Neural progenitor cell (in vitro differentiated cells): ENCODE results near the gene MYH9. TPM values are rescaled to one million over a fixed set of nuclear protein-coding genes. Genes with fewer than 3 reads are reported as not detected.

ENCODE experiments used
- DNase-seq: peaks from one replicate; pipeline ENCODE4 v3.0.0-alpha.2; 2016; ENCODE audit warnings: low spot score
- H2AFZ ChIP-seq: fragments of 200-600 bp; sonication (generic); replicated peaks from 2 replicates; pipeline ENCODE4 v1.6.1; 2016; ENCODE audit warnings: antibody characterized with exemption
- H3F3A ChIP-seq: fragments of 200-600 bp; sonication (generic); 2 replicates; pipeline ENCODE4 v1.6.1; 2016; ENCODE audit warnings: antibody characterized with exemption, low read depth
- H3K27ac ChIP-seq: fragments of 200-600 bp; sonication (generic); 2 replicates; pipeline ENCODE4 v1.5.1; 2016; ENCODE audit warnings: mild to moderate bottlenecking
- H3K27me3 ChIP-seq: fragments of 200-600 bp; sonication (generic); 2 replicates; pipeline ENCODE4 v1.6.1; 2016; ENCODE audit warnings: mild to moderate bottlenecking, moderate library complexity
- H3K36me3 ChIP-seq: fragments of 200-600 bp; sonication (generic); 2 replicates; pipeline ENCODE4 v1.5.1; 2016
- H3K4me1 ChIP-seq: fragments of 200-600 bp; sonication (generic); 2 replicates; pipeline ENCODE4 v1.6.1; 2016; ENCODE audit warnings: mixed run types
- H3K4me2 ChIP-seq: fragments of 200-600 bp; sonication (generic); 2 replicates; pipeline ENCODE4 v1.6.1; 2016
- H3K4me3 ChIP-seq: fragments of 200-600 bp; sonication (generic); 2 replicates; pipeline ENCODE4 v1.5.1; 2016
- H3K79me2 ChIP-seq: fragments of 200-600 bp; sonication (generic); 2 replicates; pipeline ENCODE4 v1.6.1; 2016; ENCODE audit warnings: low read depth
- H3K9ac ChIP-seq: fragments of 200-600 bp; sonication (generic); 2 replicates; pipeline ENCODE4 v1.6.1; 2016
- H3K9me3 ChIP-seq: fragments of 200-600 bp; sonication (generic); 2 replicates; pipeline ENCODE4 v1.5.1; 2016; ENCODE audit warnings: low read depth
- H4K20me1 ChIP-seq: fragments of 200-600 bp; sonication (generic); 2 replicates; pipeline ENCODE4 v1.6.1; 2016; ENCODE audit warnings: low read depth
- H3K27ac Mint-ChIP-seq: 3 replicates; pipeline ENCODE4 v1.8.0; 2021; ENCODE audit warnings: mixed read lengths
- H3K27me3 Mint-ChIP-seq: 2 replicates; pipeline ENCODE4 v1.8.0; 2022; ENCODE audit warnings: low read depth, mild to moderate bottlenecking, inconsistent platforms, moderate library complexity, mixed read lengths; ENCODE audit not compliant: insufficient read depth
- H3K36me3 Mint-ChIP-seq: 3 replicates; pipeline ENCODE4 v1.8.0; 2021; ENCODE audit warnings: mixed read lengths
- H3K4me1 Mint-ChIP-seq: 3 replicates; pipeline ENCODE4 v1.8.0; 2021; ENCODE audit warnings: mixed read lengths
- H3K4me3 Mint-ChIP-seq: 3 replicates; pipeline ENCODE4 v1.8.0; 2021; ENCODE audit warnings: mild to moderate bottlenecking, moderate library complexity, mixed read lengths
- H3K9me3 Mint-ChIP-seq: 3 replicates; pipeline ENCODE4 v1.8.0; 2020; ENCODE audit warnings: mixed read lengths
- EZH2 ChIP-seq: fragments of 200-600 bp; sonication (generic); IDR thresholded peaks from 2 replicates; pipeline ENCODE4 v1.6.1; 2017; ENCODE audit warnings: antibody characterized with exemption, mild to moderate bottlenecking, moderate library complexity
- EZH2phosphoT487 ChIP-seq: fragments of 200-600 bp; sonication (generic); IDR thresholded peaks from 2 replicates; pipeline ENCODE4 v1.6.1; 2017; ENCODE audit warnings: antibody characterized with exemption
- total RNA-seq: library from RNA; depleted of rRNA; stranded (reverse); fragments of >200 nt; gene quantifications from 2 replicates; pipeline ENCODE4 v1.2.3, GENCODE V29; 2015; ENCODE audit warnings: low replicate concordance
- TF ChIP-seq, protein P1 (sequence below): fragments of 200-600 bp; sonication (generic); IDR thresholded peaks from 2 replicates; pipeline ENCODE4 v1.5.1; 2017; ENCODE audit warnings: antibody characterized with exemption, mild to moderate bottlenecking

The MYH9 gene
- total RNA-seq, 1 donor from 2014 or later = 77.2 TPM

GRCh38 chr22:36377022-36377631, 10.6 kb downstream of the MYH9 start:
- Histone ChIP-seq H3K9ac (no peak overlapping the region), H3K27me3 (no peaks in the 10 kb centered on the region), H3K79me2 (peaks cover 100% of the 10 kb centered on the region), H3K36me3 (no peaks in the 10 kb centered on the region), H3K9me3 (no peaks in the 10 kb centered on the region), H3K4me2 (no peak overlapping the region), H3K4me3 (no peak overlapping the region), H3K4me1 (peaks cover 12% of the 10 kb centered on the region), H4K20me1 (peaks cover 89% of the 10 kb centered on the region), H3K27ac (no peak overlapping the region), H3F3A (peaks cover 9% of the 10 kb centered on the region), H2AFZ (no peak overlapping the region)
- DNase-seq = no peak
- H3K4me3 Mint-ChIP-seq = no peak overlapping the region
- no peak for TF ChIP-seq EZH2phosphoT487
- TF ChIP-seq EZH2 = no peak
- TF ChIP-seq, protein P1, sequence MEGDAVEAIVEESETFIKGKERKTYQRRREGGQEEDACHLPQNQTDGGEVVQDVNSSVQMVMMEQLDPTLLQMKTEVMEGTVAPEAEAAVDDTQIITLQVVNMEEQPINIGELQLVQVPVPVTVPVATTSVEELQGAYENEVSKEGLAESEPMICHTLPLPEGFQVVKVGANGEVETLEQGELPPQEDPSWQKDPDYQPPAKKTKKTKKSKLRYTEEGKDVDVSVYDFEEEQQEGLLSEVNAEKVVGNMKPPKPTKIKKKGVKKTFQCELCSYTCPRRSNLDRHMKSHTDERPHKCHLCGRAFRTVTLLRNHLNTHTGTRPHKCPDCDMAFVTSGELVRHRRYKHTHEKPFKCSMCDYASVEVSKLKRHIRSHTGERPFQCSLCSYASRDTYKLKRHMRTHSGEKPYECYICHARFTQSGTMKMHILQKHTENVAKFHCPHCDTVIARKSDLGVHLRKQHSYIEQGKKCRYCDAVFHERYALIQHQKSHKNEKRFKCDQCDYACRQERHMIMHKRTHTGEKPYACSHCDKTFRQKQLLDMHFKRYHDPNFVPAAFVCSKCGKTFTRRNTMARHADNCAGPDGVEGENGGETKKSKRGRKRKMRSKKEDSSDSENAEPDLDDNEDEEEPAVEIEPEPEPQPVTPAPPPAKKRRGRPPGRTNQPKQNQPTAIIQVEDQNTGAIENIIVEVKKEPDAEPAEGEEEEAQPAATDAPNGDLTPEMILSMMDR = no peak
- peaks cover 10% of the 10 kb centered on the region for H3K36me3 Mint-ChIP-seq
- H3K9me3 Mint-ChIP-seq = no peaks in the 10 kb centered on the region
- no peak overlapping the region for H3K27ac Mint-ChIP-seq
- H3K27me3 Mint-ChIP-seq = no peaks in the 10 kb centered on the region
- H3K4me1 Mint-ChIP-seq = peaks cover 31% of the 10 kb centered on the region

DNA sequence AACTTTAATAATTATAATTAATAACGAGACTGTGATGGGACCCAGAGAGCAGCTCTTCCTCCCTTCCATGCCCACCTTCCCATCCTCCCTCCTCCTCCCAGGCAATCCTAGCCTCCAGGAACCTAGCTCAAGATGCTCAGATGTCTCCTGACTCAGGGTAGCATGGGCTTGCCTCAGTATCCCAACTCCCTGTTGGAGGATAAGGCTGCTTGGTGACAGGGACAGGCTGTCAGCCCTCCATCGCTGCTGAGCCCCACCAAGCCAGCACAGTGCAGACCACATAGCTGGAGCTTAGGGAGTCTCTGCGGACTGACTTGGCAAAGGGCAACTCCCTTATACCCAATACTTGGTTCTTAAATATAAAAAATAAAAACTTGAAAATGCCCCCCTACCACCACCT, 11.5 kb downstream of the MYH9 start:
- H3K27me3 ChIP-seq = no peaks in the 10 kb centered on the region
- no peak overlapping the region for H3K27ac Mint-ChIP-seq
- H2AFZ ChIP-seq = no peak overlapping the region
- no peak for DNase-seq
- no peaks in the 10 kb centered on the region for H3K36me3 ChIP-seq
- H3K36me3 Mint-ChIP-seq = peaks cover 7% of the 10 kb centered on the region
- no peaks in the 10 kb centered on the region for H3K27me3 Mint-ChIP-seq
- no peaks in the 10 kb centered on the region for H3K9me3 Mint-ChIP-seq
- H3K27ac ChIP-seq = no peak overlapping the region
- peaks cover 14% of the 10 kb centered on the region for H3K4me1 ChIP-seq
- H3K4me1 Mint-ChIP-seq = peaks cover 37% of the 10 kb centered on the region
- H3K9ac ChIP-seq = no peak overlapping the region
- H3K4me3 Mint-ChIP-seq = no peak overlapping the region
- H4K20me1 ChIP-seq = peaks cover 82% of the 10 kb centered on the region
- no peak for TF ChIP-seq EZH2
- TF ChIP-seq, protein P1 = no peak
- TF ChIP-seq EZH2phosphoT487 = no peak
- H3K79me2 ChIP-seq = peaks cover 100% of the 10 kb centered on the region
- H3K9me3 ChIP-seq = no peaks in the 10 kb centered on the region
- H3K4me2 ChIP-seq = no peak overlapping the region
- no peak overlapping the region for H3K4me3 ChIP-seq
- peaks cover 18% of the 10 kb centered on the region for H3F3A ChIP-seq

GRCh38 chr22:36375071-36375980, 12.4 kb downstream of the MYH9 start:
- no peak overlapping the region for H3K9ac ChIP-seq
- H3K27ac ChIP-seq = no peak overlapping the region
- no peak overlapping the region for H3K4me3 ChIP-seq
- H3K4me1 ChIP-seq = peaks cover 24% of the 10 kb centered on the region
- H3K36me3 Mint-ChIP-seq = peaks cover 7% of the 10 kb centered on the region
- H3K79me2 ChIP-seq = peaks cover 100% of the 10 kb centered on the region
- no peaks in the 10 kb centered on the region for H3K27me3 Mint-ChIP-seq
- no peak for TF ChIP-seq EZH2
- TF ChIP-seq, protein P1 = no peak
- no peak for TF ChIP-seq EZH2phosphoT487
- no peaks in the 10 kb centered on the region for H3K27me3 ChIP-seq
- no peak overlapping the region for H3K4me3 Mint-ChIP-seq
- no peaks in the 10 kb centered on the region for H3K9me3 Mint-ChIP-seq
- H3F3A ChIP-seq = peaks cover 27% of the 10 kb centered on the region
- H3K27ac Mint-ChIP-seq = no peak overlapping the region
- no peaks in the 10 kb centered on the region for H3K36me3 ChIP-seq
- H4K20me1 ChIP-seq = peaks cover 81% of the 10 kb centered on the region
- no peak overlapping the region for H2AFZ ChIP-seq
- peaks cover 46% of the 10 kb centered on the region for H3K4me1 Mint-ChIP-seq
- H3K4me2 ChIP-seq = no peak overlapping the region
- H3K9me3 ChIP-seq = no peaks in the 10 kb centered on the region
- no peak for DNase-seq
